HG03060 (cell line): ENCODE measurements around the gene TSPAN2.

Source experiments
- ATAC-seq: cut with Tn5 transposase; IDR thresholded peaks from one replicate; pipeline ENCODE4 v1.9.1; 2021; ENCODE audit warnings: low read depth, moderate number of reproducible peaks; ENCODE audit not compliant: unreplicated experiment

The TSPAN2 gene

GRCh38 chr1:115089420-115090185 lies at the start of gene TSPAN2:
Gene TSPAN2, minus strand, starts transcription at chr1:115089503. Its CDS starts 71 bp downstream, at chr1:115089432.
- no peak for ATAC-seq

GRCh38 chr1:115138973-115139372 lies 49.7 kb upstream of the TSPAN2 start:
- ATAC-seq: no peak

GRCh38 chr1:115138271-115138670 lies 49.0 kb upstream of the TSPAN2 start:
- ATAC-seq: no peak

DNA sequence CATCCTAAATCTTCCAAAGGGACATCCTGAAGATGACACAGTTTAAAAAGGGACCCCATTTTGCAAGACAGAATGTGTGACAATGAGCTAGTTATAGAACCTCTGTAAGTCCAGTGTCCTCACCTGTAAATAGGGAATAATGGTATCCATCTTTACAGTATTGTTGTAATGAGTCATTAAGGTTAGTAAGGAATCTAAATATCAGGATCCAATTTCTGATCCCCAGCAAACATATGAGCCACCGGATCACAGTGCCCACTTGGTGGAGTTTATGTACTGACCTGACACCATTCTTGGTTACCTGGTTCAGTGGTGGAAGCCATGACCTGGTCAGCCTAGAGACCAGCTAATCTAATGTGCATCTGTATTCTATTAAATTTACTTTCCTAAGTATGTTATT lies 47.9 kb upstream of the TSPAN2 start:
- ATAC-seq: no peak

- no peak for ATAC-seq
Observed at GRCh38 chr1:115136706-115137105, 47.4 kb upstream of the TSPAN2 start.

DNA sequence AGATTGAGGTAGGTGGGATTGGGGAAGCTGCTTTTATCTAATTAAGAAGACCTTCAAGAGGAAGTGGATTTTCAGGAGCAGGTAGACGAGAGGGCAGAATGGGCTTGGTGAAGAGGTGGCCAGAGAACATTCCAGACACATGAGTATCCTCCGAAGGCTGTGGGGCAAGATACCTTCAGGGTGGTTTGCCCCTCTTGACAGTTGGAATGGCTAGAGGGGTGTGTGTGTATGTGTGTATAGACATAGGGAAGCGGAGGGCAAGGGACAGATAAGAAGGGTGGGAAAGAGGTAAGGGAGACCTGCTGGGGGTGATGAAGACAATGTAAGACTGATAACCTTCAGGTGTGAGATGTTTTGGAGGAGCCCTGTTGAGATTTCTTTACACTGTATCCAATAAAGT lies 46.8 kb upstream of the TSPAN2 start:
- no peak for ATAC-seq

DNA sequence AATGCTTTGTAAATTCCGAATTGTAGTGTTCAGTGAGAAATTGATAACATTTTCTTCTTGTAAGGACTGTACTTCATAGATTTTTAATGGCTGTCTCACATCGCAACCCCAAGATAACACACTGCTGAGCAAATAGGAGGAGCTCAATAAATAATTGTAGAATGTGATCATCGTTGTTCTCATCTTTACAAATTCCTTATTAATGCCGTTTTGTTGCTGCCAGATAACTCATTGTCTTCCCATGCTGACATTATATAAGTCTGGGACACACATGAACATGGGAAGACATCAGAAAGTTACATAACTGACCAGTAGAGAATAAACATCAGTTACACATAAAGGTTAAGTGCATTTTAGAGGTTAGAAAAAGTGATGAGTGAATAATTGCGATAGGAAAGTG lies 46.4 kb upstream of the TSPAN2 start:
- no peak for ATAC-seq

- no peak for ATAC-seq
Observed at GRCh38 chr1:115134850-115135480, 45.7 kb upstream of the TSPAN2 start.

DNA sequence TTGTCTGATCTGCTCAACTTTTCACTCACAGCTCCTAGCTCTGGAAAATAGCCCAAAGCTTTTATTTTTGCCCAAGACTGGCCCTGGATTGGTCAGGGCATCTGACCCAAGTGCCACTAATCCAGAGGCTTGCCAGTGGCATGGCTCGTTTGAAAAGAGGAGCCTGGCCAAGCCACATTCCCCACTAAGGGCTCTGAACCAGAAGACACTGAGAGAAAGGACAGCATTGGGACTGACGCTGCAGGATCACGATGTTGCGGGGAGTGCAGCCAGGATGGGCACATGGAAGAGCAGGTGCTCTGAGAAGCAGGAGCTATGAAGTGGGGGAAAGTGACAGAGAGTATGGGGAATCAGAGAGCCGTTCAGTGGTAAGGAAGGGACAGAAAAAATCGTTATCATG lies 44.9 kb upstream of the TSPAN2 start:
- no peak for ATAC-seq

- ATAC-seq: no peak
Observed at GRCh38 chr1:115133440-115133839, 44.1 kb upstream of the TSPAN2 start.

DNA sequence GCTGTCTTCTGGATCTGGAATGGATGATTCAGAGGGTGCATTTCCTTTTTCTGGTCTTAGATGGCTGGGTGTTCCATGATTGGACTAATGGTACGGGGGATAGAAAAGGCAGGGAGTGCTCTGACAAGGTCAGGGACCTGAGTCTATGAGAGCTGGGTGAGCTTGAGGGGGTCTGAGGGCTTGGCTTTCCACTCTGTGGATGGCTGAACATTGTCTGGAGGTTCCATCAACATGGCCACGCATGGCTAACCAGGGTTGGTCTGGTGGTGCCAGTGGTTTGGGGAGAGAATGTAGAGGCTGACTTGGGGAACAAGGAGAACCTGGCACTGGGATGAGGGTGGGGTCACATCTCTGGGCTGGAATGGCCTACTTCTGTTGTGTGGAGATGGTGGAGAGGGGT lies 41.5 kb upstream of the TSPAN2 start:
- no peak for ATAC-seq

GRCh38 chr1:115129071-115129640 lies 39.9 kb upstream of the TSPAN2 start:
- ATAC-seq: no peak

DNA sequence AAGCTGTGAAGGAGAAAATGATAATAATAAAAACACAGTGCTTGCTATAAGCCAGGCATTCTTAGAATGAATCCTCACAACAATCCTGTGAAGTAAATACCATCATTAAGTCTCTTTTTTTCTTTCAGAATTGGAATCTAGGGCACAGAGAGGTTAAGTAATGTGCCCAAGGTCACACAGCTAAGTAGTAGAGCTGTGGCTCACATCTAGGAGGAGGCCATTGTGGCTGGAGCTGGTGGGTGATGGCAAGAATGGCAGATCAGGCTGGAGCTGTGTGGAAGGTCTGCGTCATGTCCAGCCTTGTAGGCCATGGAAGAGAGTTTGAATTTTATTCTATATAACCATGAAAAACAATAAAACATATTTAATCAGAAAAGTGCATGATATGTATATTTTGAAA lies 38.2 kb upstream of the TSPAN2 start:
- ATAC-seq: no peak

GRCh38 chr1:115126516-115126915 lies 37.2 kb upstream of the TSPAN2 start:
- ATAC-seq: no peak

DNA sequence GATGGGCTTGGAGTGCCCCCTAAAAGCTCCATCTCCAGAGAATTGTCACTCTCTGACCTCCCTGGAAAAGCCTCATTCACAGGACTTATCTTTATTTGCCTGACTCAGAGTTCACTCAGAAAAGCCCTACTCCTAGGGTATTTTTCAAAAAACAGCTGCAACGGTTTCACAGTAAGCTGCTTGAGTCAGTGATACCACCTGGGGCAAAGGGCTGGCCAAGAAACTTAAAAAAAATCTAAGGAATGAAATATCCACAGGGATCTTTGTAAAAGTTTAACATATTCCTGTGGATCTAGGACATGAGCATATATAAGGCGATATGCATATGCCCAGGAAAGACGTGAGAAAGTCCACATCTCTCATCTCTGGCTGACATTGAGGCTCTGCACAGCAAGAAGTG lies 33.8 kb upstream of the TSPAN2 start:
- ATAC-seq: no peak

DNA sequence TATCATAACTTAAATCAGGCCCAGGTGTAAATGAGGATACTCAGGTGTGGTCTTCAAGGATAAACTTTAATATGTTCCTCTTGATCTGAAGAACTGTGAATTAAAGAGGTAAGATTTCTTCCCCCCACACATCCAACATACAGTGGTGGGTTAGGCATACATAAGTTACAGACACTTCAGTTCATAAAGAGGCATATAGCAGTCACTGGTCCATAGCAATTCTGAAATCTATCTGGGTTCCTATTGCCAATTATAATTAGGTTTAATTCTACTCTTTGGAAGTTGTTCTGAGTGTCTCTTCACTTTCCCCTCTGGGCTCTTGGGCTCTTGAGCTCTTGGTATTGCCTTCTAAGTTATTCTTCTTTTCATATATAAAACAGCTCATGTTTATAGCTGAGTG lies 32.5 kb upstream of the TSPAN2 start:
- ATAC-seq: no peak

DNA sequence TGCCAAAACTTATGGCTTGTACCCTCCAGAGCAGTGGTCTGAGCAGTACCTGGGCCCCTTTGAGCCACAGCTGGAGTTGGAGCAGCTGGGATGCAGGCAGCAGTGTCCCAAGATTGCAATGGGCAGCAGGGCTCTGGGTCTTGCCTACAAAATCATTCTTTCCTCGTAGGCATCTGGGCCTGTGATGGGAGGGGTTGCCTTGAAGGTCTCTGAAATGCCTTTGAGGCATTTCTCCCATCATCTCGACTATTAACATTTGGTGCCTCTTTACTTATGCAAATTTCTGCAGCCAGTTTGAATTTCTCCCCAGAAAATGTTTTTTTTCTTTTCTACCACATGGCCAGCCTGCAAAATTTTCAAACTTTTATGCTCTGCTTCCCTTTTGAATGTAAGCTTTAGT lies 31.0 kb upstream of the TSPAN2 start:
- ATAC-seq: no peak

DNA sequence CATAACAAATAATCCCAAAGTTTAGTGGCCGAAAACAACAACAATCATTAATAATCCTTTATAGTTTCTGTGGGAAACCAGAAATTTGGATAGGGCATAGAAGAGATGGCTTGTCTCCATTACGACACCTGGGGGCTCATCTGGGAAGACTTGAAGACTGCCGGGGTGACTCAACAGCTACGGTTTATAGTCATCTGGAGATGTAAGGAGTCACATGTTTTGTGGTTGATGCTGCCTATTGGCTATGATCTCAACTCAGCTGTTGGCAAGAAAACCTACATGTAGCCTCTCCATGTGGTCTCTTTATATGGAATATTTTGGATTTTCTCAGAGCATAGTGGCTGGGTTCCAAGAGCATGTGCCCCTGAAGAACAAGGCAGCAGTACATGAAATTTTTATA lies 29.3 kb upstream of the TSPAN2 start:
- no peak for ATAC-seq

GRCh38 chr1:115118086-115118485 lies 28.8 kb upstream of the TSPAN2 start:
- ATAC-seq: no peak

- ATAC-seq: no peak
Observed at GRCh38 chr1:115117298-115117697, 28.0 kb upstream of the TSPAN2 start.

DNA sequence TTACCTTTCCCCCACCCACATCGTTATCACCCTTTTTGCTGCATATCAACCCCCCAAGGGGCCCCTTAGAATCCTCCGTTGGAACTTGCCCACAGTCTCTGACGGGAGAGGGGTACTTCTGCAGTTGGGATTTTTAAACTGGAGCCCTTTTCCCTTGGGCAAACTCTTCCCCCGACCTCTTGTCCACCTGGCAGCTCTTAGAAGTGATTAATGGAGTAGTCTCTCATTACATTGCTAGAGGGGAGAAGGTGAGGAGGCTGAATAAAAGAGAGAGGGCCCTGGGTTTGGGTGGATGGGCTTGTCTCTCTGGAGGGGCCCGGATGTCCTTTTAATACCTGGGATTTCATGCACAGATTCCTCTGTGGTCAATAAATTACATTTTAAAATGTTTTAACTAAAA lies 27.2 kb upstream of the TSPAN2 start:
- ATAC-seq: no peak
